NCI-H2196 (cell line): ENCODE results near the gene OFD1.
"Not testable (repeated sequence)": the region's sequence is repeated elsewhere in the genome, so short reads cannot be mapped to it uniquely, and the experiment has no call there.

Experiments used
- DNase-seq: peaks from one replicate; lab custom pipeline; 2025; ENCODE audit not compliant: unreplicated experiment; lab: John Stamatoyannopoulos, UW

Gene OFD1

DNA sequence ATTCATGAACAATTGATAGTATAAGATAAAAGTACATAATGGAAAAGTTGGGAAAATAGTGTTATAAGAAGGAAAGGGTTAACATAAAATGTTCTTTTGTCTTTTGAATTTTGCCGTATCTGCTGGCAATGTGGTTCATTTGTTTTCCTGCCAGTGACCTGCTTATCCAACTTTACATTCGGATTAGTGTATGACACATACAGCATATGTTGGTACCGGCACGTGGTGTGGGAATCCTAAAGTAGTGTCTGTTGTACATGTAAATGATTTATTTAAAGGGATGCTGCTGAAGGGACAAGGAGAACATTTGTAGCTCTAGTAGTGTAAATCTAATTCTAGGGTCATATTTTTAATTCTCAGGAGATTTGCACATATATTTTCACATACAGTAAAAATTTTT is 34.2 kb upstream of the OFD1 start:
- DNase-seq = no peak

DNA sequence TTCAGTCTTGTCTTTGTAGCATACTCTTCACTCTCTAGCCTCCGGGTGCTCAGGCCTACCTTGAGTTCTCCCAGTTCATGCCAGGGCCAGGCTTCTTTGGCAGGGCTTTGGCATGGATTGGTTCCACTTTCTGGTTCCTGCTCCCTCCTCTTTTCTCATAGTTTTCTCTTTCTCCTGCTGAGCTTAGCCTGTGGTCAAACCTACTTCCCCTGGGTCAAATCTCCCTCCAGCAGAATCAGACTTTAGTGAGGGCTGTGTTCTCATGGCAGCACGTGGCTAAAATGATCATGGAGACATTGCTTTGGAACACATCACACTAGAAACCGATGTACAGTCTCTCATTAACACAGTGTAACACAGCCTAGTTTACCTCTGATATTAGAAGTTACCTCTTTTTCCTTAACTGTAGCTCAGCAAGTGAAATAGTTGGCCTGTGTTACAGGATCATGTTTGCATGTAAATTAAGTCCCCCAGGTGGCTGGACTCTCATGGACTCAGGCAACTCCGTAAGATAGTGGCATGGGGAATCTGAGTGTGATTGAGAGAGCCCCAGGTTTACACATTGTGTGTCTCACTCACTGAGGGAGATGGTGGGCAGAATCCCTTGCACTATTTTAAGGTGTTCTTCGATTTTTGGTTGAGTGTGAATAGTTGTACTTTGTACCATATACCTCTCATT is 32.3 kb upstream of the OFD1 start:
- no peak for DNase-seq

- DNase-seq = no peak
These were observed 31.4 kb upstream of the OFD1 start for GRCh38 chrX:13703135-13703534.

DNA sequence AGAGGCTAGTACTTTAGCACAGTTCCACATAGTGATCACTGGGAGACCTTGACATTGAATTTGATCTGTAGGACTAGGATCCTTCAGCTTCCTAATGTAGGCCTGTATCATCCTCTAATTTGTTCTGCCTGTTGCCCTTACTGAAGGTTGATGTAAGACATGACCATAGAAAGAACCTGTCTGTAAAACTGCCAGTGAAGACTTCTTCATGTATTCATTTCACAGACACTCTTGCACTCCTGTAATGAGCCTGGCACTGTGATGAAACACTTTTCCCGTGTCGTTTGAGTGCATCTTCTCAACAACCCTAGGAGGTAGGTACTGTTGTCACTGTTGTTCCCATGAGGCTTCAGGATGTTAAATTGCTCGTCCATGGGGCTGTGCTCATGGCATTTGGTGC is 31.0 kb upstream of the OFD1 start:
- no peak for DNase-seq

GRCh38 chrX:13711141-13711540 is 23.4 kb upstream of the OFD1 start:
- no peak for DNase-seq

DNA sequence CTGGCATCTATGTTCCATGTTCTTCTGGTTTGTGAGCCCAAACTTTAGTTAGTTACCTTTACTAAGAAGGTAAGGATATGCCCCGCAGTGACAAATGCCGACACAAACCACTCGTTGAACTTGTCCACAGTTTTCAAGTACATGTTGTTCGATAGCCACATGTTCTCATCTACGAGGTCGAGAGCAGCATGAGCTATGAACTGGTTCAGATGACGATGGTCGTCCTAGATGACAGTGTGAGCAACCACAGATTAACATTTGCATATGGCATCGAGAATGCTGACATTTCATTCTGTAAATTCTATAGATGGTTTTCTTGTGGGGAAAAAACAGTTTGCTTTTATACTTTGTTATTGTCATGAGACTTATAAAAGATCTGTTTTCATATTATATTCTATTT is 18.1 kb upstream of the OFD1 start:
- no peak for DNase-seq

GRCh38 chrX:13716905-13717304 is 17.6 kb upstream of the OFD1 start:
- no peak for DNase-seq

GRCh38 chrX:13717700-13718472 is 16.7 kb upstream of the OFD1 start:
- no peak for DNase-seq

GRCh38 chrX:13719192-13719856 is 15.2 kb upstream of the OFD1 start:
- DNase-seq = no peak

DNA sequence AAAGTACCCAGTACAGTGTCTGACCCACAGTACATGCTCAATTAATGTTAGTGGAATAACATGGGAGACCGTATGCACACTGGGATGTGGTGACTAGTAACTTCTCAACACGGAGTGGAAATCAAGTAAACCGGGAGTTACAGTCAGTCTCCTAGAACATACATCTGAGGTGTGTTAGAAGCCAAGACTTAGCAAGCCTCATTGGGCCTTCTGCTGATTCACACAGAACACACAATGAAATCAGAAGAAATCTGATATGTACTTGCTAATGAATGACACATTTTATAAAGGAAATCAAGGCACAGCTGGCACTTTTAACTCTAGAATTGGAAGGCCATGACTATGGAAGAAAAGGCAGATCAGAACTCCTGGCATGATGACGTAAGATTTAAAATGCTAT is 13.2 kb upstream of the OFD1 start:
- DNase-seq = no peak

GRCh38 chrX:13721819-13722519 is 12.6 kb upstream of the OFD1 start:
- peak; percentile 10 for DNase-seq

DNA sequence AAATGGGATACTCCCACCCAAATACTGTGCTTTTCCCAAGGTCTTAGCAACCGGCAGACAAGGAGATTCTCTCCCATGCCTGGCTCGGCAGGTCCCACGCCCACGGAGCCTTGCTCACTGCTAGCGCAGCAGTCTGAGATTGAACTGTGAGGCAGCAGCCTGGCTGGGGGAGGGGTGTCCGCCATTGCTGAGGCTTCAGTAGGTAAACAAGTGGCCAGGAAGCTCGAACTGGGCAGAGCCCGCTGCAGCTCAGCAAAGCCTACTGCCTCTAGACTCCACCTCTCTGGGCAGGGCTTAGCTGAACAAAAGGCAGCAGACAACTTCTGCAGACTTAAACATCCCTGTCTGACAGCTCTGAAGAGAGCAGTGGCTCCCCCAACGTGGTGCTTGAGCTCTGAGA is 9.7 kb upstream of the OFD1 start:
- not testable (repeated sequence) for DNase-seq

DNA sequence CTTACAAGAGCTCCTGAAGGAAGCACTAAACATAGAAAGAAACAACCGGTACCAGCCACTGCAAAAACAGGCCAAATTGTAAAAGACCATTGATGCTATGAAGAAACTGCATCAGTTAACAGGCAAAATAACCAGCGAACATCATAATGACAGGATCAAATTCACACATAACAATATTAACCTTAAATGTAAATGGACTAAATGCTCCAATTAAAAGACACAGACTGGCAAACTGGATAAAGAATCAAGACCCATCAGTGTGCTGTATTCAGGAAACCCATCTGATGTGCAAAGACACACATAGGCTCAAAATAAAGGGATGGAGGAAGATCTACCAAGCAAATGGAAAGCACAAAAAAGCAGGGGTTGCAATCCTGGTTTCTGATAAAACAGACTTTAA is 8.0 kb upstream of the OFD1 start:
- not testable (repeated sequence) for DNase-seq

DNA sequence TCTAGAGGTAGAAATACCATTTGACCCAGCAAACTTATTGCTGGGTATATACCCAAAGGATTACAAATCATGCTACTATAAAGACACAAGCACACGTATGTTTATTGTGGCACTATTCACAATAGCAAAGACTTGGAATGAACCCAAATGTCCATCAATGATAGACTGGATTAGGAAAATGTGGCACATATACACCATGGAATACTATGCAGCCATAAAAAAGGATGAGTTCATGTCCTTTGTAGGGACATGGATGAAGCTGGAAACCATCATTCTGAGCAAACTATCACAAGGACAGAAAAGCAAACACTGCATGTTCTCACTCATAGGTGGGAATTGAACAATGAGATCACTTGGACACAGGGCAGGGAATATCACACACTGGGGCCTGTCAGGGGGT is 4.0 kb upstream of the OFD1 start:
- DNase-seq = not testable (repeated sequence)

- DNase-seq = no peak
These were observed 2.1 kb upstream of the OFD1 start for GRCh38 chrX:13732246-13733067.

- no peak for DNase-seq
These were observed 1.0 kb upstream of the OFD1 start for GRCh38 chrX:13733506-13733905.

GRCh38 chrX:13741695-13742094 is 7.1 kb downstream of the OFD1 start:
- DNase-seq = no peak

DNA sequence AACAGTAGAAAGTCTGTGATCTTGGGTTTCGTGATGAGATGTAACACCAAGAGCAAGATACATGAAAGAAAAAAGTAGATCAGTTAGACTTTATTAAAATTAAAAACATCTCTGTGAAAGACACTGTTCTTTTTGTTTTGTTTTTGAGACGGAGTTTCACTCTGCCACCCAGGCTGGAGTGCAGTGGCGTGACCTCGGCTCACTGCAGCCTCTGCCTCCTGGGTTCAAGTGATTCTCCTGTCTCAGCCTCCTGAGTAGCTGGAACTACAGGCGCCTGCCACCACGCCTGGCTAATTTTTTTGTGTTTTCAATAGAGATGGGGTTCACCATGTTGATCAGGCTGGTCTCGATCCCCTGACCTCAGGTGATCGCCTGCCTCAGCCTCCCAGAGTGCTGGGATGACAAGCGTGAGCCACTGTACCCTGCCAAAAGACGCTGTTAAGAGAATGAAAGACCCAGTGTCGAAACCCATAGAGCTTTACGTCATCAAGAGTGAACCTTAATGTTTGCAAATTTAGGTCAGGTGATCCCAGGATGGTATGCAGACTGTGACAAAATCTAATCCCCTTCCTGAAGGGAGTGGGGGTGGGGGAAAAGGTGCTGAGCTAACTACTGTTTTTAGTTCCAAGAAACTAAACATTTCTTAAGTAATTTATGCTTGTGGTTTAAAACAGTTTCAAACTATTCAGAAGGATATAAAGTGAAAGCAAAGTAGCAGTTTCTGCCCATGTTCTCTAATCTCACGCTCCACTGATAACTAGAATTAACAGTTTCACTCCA is 8.0 kb downstream of the OFD1 start:
- no peak for DNase-seq

DNA sequence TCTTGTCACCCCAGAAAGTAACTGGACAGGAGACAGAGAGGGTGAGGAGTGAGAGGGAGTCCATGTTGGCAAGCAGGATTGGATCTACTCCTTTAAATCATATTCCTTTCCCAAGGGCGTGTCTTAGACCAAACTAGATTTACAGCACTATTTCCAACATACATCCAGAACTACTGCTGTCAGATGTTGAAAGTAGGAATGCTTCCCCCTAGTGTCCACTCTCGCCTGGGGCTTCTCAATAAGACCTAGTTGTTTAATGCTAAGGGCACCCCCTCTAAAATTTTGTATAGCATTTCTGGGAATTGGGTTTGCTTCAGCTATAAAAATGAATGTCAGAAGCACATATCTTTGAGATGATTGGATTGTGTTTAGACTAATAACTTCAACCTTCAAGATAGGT is 13.3 kb downstream of the OFD1 start:
- DNase-seq = no peak

DNA sequence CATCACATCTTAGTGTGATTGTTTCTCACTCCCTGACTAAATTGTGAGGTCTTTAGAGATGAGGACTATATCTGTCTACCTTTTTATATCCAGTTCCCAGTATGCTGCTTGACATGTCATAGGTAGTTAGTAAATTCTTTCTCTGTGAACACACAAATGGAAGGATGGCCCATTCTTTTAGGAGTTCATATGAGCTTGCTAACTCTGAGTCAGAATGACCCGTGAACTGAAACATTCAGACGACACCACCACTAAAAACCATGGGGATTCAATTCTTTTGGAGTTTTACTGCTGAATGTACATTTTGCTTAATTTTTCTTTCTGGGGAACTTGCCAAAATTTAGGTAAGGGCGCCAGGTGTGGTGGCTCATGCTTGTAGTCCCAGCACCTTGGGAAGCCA is 13.9 kb downstream of the OFD1 start:
- no peak for DNase-seq
